Endothelial cell of umbilical vein (primary cell): ENCODE results near the gene MYO18A. TPM values are rescaled to one million over a fixed set of nuclear protein-coding genes. Genes with fewer than 3 reads are reported as not detected.

Source experiments
- BruUV-seq: library from RNA; stranded (reverse); fragments of 400-500 nt; replicated peaks from 2 replicates; lab custom pipeline; 2021; lab: Mats Ljungman, UMichigan
- CTCF ChIA-PET: fragments of 300-600, 350-600 bp; sonication (Branson Sonifier 250); formaldehyde crosslinking; loops from one replicate; lab custom pipeline; 2021; ENCODE audit warnings: antibody characterized with exemption, inconsistent platforms; lab: Charles Lee
- POLR2A ChIA-PET: fragments of 300-600, 350-600 bp; sonication (Branson Sonifier 250); formaldehyde crosslinking; loops from one replicate; lab custom pipeline; 2021; ENCODE audit warnings: antibody characterized with exemption, inconsistent platforms; lab: Charles Lee
- DNase-seq: peaks from one replicate; pipeline ENCODE4 v3.0.0-alpha.2; 2011; ENCODE audit warnings: low read depth, low spot score
- FAIRE-seq: peaks from 2 replicates; lab custom pipeline; 2011; peaks lifted over from hg19 to GRCh38; lab: Jason Lieb, UNC
- H2AFZ ChIP-seq: 2 replicates; pipeline ENCODE4 v1.6.0; 2012; ENCODE audit warnings: low read depth, low read length, control low read depth, inconsistent platforms
- H3K27ac ChIP-seq: 2 replicates; pipeline ENCODE4 v1.5.1; 2011; ENCODE audit warnings: low read depth, mild to moderate bottlenecking, control low read depth, low read length, moderate library complexity; ENCODE audit not compliant: insufficient read depth
- H3K27me3 ChIP-seq, 2 experiments: 2 replicates each; pipeline versions ENCODE4 v1.6.0 to v1.6.1; 2011; ENCODE audit warnings: low read length in 2 of 2, mixed read lengths in 1 of 2; ENCODE audit not compliant: control insufficient read depth in 2 of 2, insufficient read depth in 2 of 2
- H3K36me3 ChIP-seq, 2 experiments: 2 replicates in 1 of 2; 3 replicates in 1 of 2; pipeline ENCODE4 v1.5.1; 2011; ENCODE audit warnings: low read length in 2 of 2, mild to moderate bottlenecking in 1 of 2, moderate library complexity in 1 of 2; ENCODE audit not compliant: control insufficient read depth in 2 of 2, insufficient read depth in 2 of 2; ENCODE audit errors: extremely low read depth in 1 of 2
- H3K4me1 ChIP-seq: 3 replicates; pipeline ENCODE4 v1.5.1; 2011; ENCODE audit warnings: mild to moderate bottlenecking, low read length; ENCODE audit not compliant: control insufficient read depth, insufficient read depth; ENCODE audit errors: extremely low read depth
- H3K4me2 ChIP-seq: 2 replicates; pipeline ENCODE4 v1.6.1; 2011; ENCODE audit warnings: low read length, control low read depth, mixed read lengths; ENCODE audit not compliant: insufficient read depth
- H3K4me3 ChIP-seq, 3 experiments: fragments of 200-600 bp in 1 of 3; sonication (generic), shearing (Covaris generic) in 1 of 3; replicated peaks in 1 of 3; 2 replicates each; pipeline ENCODE4 v1.5.1; 2011 to 2016; ENCODE audit warnings: control low read depth in 3 of 3, low read length in 3 of 3, mild to moderate bottlenecking in 2 of 3, inconsistent platforms in 1 of 3, low read depth in 1 of 3, moderate library complexity in 1 of 3; ENCODE audit not compliant: insufficient read depth in 1 of 3
- H3K79me2 ChIP-seq: 2 replicates; pipeline ENCODE4 v1.6.0; 2012; ENCODE audit warnings: low read length, inconsistent platforms; ENCODE audit not compliant: control insufficient read depth, insufficient read depth
- H3K9ac ChIP-seq: replicated peaks from 2 replicates; pipeline ENCODE3; 2011; ENCODE audit warnings: low read length, control low read depth; ENCODE audit not compliant: insufficient read depth; ENCODE audit errors: extremely low read depth
- H3K9me1 ChIP-seq: replicated peaks from 3 replicates; pipeline ENCODE4 v1.6.0; 2011; ENCODE audit warnings: mild to moderate bottlenecking, low read length; ENCODE audit not compliant: control insufficient read depth, insufficient read depth; ENCODE audit errors: extremely low read depth
- H3K9me3 ChIP-seq: replicated peaks from 2 replicates; pipeline ENCODE4 v1.5.1; 2012; ENCODE audit warnings: low read length, inconsistent platforms; ENCODE audit not compliant: control insufficient read depth, insufficient read depth
- H4K20me1 ChIP-seq: replicated peaks from 2 replicates; pipeline ENCODE3; 2011; ENCODE audit warnings: mild to moderate bottlenecking, low read length; ENCODE audit not compliant: control insufficient read depth, insufficient read depth; ENCODE audit errors: extremely low read depth
- EZH2 ChIP-seq: IDR thresholded peaks from 2 replicates; pipeline ENCODE4 v1.6.1; 2012; ENCODE audit warnings: borderline replicate concordance, low read depth, mild to moderate bottlenecking, moderate library complexity, low read length, inconsistent platforms; ENCODE audit not compliant: severe bottlenecking
- FOS ChIP-seq: IDR thresholded peaks from 2 replicates; pipeline ENCODE4 v1.6.1; 2011; ENCODE audit warnings: mild to moderate bottlenecking, low read length, moderate library complexity, borderline replicate concordance; ENCODE audit not compliant: insufficient read depth
- GATA2 ChIP-seq: IDR thresholded peaks from 2 replicates; pipeline ENCODE4 v1.7.0; 2011; ENCODE audit warnings: low read depth, mild to moderate bottlenecking, moderate library complexity, mixed read lengths, low read length; ENCODE audit not compliant: insufficient read length, insufficient read depth
- JUN ChIP-seq: IDR thresholded peaks from 2 replicates; pipeline ENCODE4 v1.6.1; 2011; ENCODE audit warnings: borderline replicate concordance, low read depth; ENCODE audit not compliant: insufficient read length, insufficient read depth
- MYC ChIP-seq: IDR thresholded peaks from one replicate; pipeline ENCODE4 v1.6.1; 2011; ENCODE audit warnings: mild to moderate bottlenecking, low read depth, low read length
- POLR2A ChIP-seq: IDR thresholded peaks from 2 replicates; pipeline ENCODE4 v1.6.1; 2012; ENCODE audit warnings: low read depth, mild to moderate bottlenecking, control low read depth, low read length
- POLR2AphosphoS5 ChIP-seq: IDR thresholded peaks from 2 replicates; pipeline ENCODE4 v1.6.1; 2012; ENCODE audit warnings: low read depth, mild to moderate bottlenecking, control low read depth, low read length, moderate library complexity; ENCODE audit not compliant: insufficient read depth
- dilution Hi-C: fragments of 300-500 bp; cut with MboI; formaldehyde crosslinking; loops from one replicate; pipeline ENCODE4 v1.15.0; 2019; ENCODE audit warnings: low sequenced_read_pairs; ENCODE audit not compliant: extremely low pct_ligation_motif_present
- intact Hi-C: fragments of 100-400 bp; cut with micrococcal nuclease; formaldehyde crosslinking; loops from one replicate; pipeline ENCODE4 v1.10.0; 2022
- polyA plus RNA-seq, 4 experiments: library from polyadenylated mRNA; depleted of rRNA in 3 of 4; stranded (reverse) in 3 of 4; unstranded in 1 of 4; fragments of >200 nt; gene quantifications; 2 replicates each; pipeline versions ENCODE4 v1.2.1 to v1.2.3, GENCODE V29; 2011 to 2012; ENCODE audit warnings: missing spikeins in 1 of 4
- total RNA-seq: library from RNA; stranded (reverse); gene quantifications from 2 replicates; pipeline ENCODE4 v1.2.3, GENCODE V29; 2021
- TF ChIP-seq, protein P1 (sequence below): IDR thresholded peaks from 2 replicates; pipeline ENCODE4 v1.6.1; 2011; ENCODE audit not compliant: insufficient read depth, insufficient read length
- TF ChIP-seq, protein P2 (sequence below), 2 donors: IDR thresholded peaks; 1 replicate in 1 of 2; 2 replicates in 1 of 2; pipeline ENCODE4 v1.5.1; 2011; ENCODE audit warnings: low read length in 2 of 2, mild to moderate bottlenecking in 2 of 2, moderate library complexity in 2 of 2, control low read depth in 1 of 2, inconsistent platforms in 1 of 2, low read depth in 1 of 2; ENCODE audit not compliant: insufficient read depth in 1 of 2; ENCODE audit errors: extremely low read depth in 1 of 2

MYO18A gene
- total and polyA plus RNA-seq, 2 donors (not counting 3 experiments of a cell fraction or from before 2014, with no cell fraction given) = 3.9 to 28.3 TPM

DNA sequence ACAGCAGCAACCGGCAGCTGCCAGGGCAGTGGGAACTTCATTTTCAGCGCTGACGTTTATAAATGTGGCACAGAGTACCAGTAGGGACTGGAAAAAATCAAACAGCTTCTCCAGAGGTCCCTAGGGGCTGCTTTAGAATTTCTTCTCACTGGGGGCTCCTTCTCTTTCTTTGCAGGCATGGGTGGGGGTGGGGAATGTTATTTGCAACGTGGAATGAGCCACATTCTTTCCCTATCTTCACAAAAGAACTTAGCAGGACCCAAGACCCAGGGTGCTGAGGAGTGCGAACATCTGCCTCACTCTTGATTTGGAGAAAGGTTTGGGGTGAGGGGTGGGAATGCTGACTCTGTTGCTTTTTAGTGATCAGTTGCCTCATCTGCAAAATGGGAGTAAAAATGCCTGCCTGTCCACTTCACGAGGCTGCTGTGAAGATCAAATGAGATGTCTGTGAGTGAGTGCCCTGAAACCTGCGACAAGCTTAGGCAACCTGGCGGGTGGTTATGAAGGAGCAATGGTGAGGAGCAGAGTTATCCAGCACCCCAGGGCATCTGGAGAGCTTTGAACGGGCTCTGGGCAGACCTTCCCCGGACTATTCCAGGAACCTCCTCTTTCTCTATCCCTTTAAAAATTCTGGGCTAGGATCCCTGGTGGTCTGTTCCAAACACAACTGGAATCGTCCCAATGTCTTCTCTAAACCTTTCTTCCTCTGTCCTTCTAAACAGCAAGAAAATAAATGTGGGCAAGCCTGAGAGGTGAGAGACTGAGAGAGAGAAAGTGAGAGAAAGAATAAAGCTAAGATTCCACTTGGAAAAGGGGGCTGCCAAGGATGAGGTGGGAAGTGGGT lies 148.0 kb downstream of the MYO18A start:
- Histone ChIP-seq H3K79me2 (no peaks in the 10 kb centered on the region), H3K4me1 (no peaks in the 10 kb centered on the region), H2AFZ (no peak overlapping the region), H3K4me3 (no peak overlapping the region), H3K9ac (no peak overlapping the region), H3K27ac (no peak overlapping the region), H4K20me1 (no peaks in the 10 kb centered on the region), H3K4me2 (no peak overlapping the region), H3K36me3 (no peaks in the 10 kb centered on the region), H3K27me3 (peaks cover 43 to 46% of the 10 kb centered on the region in 2 experiments), H3K9me3 (peaks cover 2% of the 10 kb centered on the region), H3K9me1 (no peaks in the 10 kb centered on the region)
- ChIA-PET CTCF (no interaction called here), POLR2A (no interaction called here)
- BruUV-seq = no TSS peak
- intact Hi-C loops = no loop called here
- dilution Hi-C loops = no loop called here
- TF ChIP-seq, protein P1, sequence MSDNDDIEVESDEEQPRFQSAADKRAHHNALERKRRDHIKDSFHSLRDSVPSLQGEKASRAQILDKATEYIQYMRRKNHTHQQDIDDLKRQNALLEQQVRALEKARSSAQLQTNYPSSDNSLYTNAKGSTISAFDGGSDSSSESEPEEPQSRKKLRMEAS = no peak
- TF ChIP-seq EZH2 (no peak), POLR2AphosphoS5 (no peak), GATA2 (no peak), FOS (no peak), JUN (no peak)
- FAIRE-seq (no peak), DNase-seq (no peak)

DNA sequence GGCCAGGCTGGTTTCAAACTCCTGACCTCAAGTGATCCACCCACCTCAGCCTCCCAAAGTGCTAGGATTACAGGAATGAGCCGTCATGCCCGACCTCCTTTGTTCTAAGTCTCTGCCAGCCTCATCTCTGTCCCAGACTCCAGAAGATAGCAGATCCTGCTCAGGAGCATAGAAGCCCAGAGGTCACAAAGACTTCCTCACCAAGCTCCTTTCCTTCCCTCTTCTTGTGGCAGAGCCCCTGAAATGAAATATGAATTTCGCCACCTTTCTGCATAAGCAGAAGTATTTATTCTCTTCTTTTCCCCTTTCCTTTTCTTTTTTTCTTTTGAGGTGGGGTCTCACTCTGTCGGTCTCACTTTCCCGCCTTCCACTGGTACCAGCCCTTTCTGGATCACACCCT lies 148.7 kb downstream of the MYO18A start:
- no TSS peak for BruUV-seq
- Histone ChIP-seq H3K36me3 (no peaks in the 10 kb centered on the region), H3K9me1 (no peaks in the 10 kb centered on the region), H4K20me1 (no peaks in the 10 kb centered on the region), H3K9ac (no peak overlapping the region), H3K27ac (no peak overlapping the region), H2AFZ (no peak overlapping the region), H3K27me3 (peaks cover 40 to 45% of the 10 kb centered on the region in 2 experiments), H3K4me2 (no peak overlapping the region), H3K9me3 (peaks cover 2% of the 10 kb centered on the region), H3K79me2 (no peaks in the 10 kb centered on the region), H3K4me3 (no peak overlapping the region), H3K4me1 (no peaks in the 10 kb centered on the region)
- ChIA-PET CTCF (no interaction called here), POLR2A (no interaction called here)
- intact Hi-C loops (no loop called here), dilution Hi-C loops (no loop called here)
- TF ChIP-seq, protein P1 = no peak
- TF ChIP-seq JUN = no peak
- TF ChIP-seq POLR2A = no peak
- no peak for TF ChIP-seq FOS
- TF ChIP-seq, protein P2, sequence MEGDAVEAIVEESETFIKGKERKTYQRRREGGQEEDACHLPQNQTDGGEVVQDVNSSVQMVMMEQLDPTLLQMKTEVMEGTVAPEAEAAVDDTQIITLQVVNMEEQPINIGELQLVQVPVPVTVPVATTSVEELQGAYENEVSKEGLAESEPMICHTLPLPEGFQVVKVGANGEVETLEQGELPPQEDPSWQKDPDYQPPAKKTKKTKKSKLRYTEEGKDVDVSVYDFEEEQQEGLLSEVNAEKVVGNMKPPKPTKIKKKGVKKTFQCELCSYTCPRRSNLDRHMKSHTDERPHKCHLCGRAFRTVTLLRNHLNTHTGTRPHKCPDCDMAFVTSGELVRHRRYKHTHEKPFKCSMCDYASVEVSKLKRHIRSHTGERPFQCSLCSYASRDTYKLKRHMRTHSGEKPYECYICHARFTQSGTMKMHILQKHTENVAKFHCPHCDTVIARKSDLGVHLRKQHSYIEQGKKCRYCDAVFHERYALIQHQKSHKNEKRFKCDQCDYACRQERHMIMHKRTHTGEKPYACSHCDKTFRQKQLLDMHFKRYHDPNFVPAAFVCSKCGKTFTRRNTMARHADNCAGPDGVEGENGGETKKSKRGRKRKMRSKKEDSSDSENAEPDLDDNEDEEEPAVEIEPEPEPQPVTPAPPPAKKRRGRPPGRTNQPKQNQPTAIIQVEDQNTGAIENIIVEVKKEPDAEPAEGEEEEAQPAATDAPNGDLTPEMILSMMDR (IDR thresholded peaks at IDR 0.05; ENCODE audit: extremely low read depth in 1 of 2, insufficient read depth in 1 of 2, low read depth in 1 of 2, low read length in 2 of 2) = no peak
- TF ChIP-seq EZH2 = no peak
- no peak for TF ChIP-seq GATA2
- TF ChIP-seq POLR2AphosphoS5 = no peak
- no peak for TF ChIP-seq MYC
- DNase-seq (no peak), FAIRE-seq (no peak)
